Subcutaneous abdominal adipose tissue (tissue), 5 donors: ENCODE measurements around the gene ZC3H7A.
"Not testable (repeated sequence)": the region's sequence is repeated elsewhere in the genome, so short reads cannot be mapped to it uniquely, and the experiment has no call there.

Experiments used
- H3K27ac ChIP-seq: one replicate; pipeline ENCODE4 v1.7.0; 2013; ENCODE audit warnings: low read depth, mild to moderate bottlenecking, inconsistent platforms, low read length, moderate library complexity
- H3K27me3 ChIP-seq, 5 donors: one replicate each; pipeline ENCODE4 v1.7.0; 2013; ENCODE audit warnings: low read length in 5 of 5, inconsistent platforms in 1 of 5; ENCODE audit not compliant: control insufficient read depth in 5 of 5, insufficient read depth in 4 of 5
- H3K36me3 ChIP-seq, 5 donors: one replicate each; pipeline ENCODE4 v1.7.0; 2013; ENCODE audit warnings: low read length in 5 of 5; ENCODE audit not compliant: control insufficient read depth in 5 of 5, insufficient read depth in 5 of 5
- H3K4me1 ChIP-seq, 5 donors: one replicate each; pipeline ENCODE4 v1.7.0; 2013; ENCODE audit warnings: low read length in 5 of 5, mild to moderate bottlenecking in 3 of 5, moderate library complexity in 1 of 5; ENCODE audit not compliant: control insufficient read depth in 5 of 5, insufficient read depth in 5 of 5
- H3K4me3 ChIP-seq, 5 donors: one replicate each; pipeline ENCODE4 v1.7.0; 2013; ENCODE audit warnings: low read length in 5 of 5, low read depth in 1 of 5
- H3K9ac ChIP-seq, 5 donors: one replicate each; pipeline ENCODE4 v1.7.0; 2013; ENCODE audit warnings: low read length in 5 of 5, mild to moderate bottlenecking in 4 of 5, moderate library complexity in 3 of 5
- H3K9me3 ChIP-seq, 5 donors: one replicate each; pipeline ENCODE4 v1.7.0; 2013; ENCODE audit warnings: low read length in 5 of 5; ENCODE audit not compliant: control insufficient read depth in 5 of 5
- donor health status: healthy.
- donor health status: healthy.
- donor health status: healthy.
- donor health status: healthy.
- donor health status: healthy.

ZC3H7A gene

DNA sequence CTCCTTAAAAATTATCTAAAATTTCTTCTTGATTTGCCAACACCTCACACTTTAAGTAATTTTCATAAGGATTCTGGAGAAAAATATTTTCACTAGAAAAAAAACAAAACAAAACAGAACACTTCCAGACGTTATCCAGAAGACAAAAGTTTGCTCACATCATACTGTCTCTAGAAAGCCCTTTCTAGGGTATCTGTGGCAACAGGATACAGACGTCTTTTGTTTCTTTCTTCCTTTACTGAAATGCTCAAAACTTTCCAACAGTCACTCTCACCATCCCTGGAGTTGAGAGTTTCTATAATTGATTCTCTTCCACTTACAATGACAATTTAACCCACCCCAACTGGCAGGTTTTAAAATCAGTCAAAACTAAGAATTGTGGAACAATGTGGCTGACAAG is 2.6 kb downstream of the ZC3H7A start:
- H3K9ac ChIP-seq: peak overlapping the region in 2 of 5 donors; percentile 13 to 99
- H3K4me1 ChIP-seq: peaks cover 0 to 65% (median 63%) of the 10 kb centered on the region in 5 donors
- no peak overlapping the region for H3K4me3 ChIP-seq
- no peaks in the 10 kb centered on the region for H3K9me3 ChIP-seq
- H3K27me3 ChIP-seq: no peaks in the 10 kb centered on the region
- peak overlapping the region; percentile 2 for H3K27ac ChIP-seq
- H3K36me3 ChIP-seq: peaks cover 0 to 9% (median 4%) of the 10 kb centered on the region in 5 donors

DNA sequence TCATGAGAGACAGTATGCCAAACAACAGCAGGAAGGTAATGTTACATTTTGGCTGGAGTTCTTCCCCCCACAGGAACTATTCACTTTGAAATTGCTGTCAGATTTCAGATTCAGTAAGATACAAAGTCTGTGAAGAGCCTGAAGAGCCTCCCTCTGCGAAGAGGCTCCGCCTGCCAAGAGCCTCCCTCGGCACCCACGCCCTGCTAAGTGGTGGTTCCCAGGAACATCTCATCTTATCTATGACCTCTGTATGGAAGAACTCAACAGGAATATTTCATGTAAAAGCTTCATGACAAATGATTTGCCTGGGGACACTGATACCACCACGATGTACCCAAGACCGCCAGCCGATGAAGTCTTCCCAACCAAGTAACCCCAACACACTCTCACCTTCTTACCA is 3.2 kb downstream of the ZC3H7A start:
- no peaks in the 10 kb centered on the region for H3K9me3 ChIP-seq
- peak overlapping the region; percentile 2 for H3K27ac ChIP-seq
- H3K4me3 ChIP-seq: no peak overlapping the region
- peaks cover 0 to 63% (median 58%) of the 10 kb centered on the region in 5 donors for H3K4me1 ChIP-seq
- H3K27me3 ChIP-seq: no peaks in the 10 kb centered on the region
- peak overlapping the region in 4 of 5 donors; percentile 4 to 48 (median 31) for H3K9ac ChIP-seq
- H3K36me3 ChIP-seq: peaks cover 0 to 9% (median 4%) of the 10 kb centered on the region in 5 donors

DNA sequence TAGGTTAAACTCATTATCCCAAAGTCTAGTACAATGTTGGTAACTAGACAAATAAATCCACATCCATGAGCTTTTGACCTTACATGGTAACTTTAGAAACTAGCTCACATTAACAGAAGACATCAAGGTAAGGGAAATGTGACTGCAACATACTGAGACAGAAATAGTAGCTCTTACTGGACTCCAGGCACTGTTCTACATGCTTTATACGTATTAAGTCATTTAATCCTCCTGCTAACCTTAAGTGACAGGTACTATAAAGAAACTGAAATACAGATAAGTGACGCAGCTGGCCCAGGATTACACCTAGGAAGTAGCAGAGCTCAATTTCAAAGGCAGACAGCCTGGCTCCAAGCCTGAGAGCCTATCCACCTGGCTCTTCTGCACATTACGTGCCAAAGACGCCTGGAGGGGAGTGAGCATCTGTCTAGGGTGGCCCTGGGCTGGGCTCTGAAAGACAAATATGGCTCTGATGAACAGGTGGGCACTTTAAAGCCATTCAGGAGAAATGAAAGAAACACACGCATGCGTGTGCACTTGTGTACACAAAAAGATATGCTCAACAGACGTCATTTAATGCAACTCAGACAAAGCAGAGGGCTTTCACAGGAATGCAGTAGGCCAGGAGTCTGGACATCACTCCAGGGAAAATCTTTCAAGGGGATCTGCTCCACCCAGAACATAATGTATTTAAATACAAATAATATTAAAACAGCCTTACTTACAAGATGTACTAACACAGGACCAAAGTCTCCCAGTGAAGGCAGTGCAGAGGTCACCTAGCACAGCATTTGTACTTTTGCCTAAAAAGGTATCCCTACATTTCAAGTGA is 4.4 kb downstream of the ZC3H7A start:
- no peaks in the 10 kb centered on the region for H3K27me3 ChIP-seq
- H3K4me1 ChIP-seq: peaks cover 0 to 52% (median 45%) of the 10 kb centered on the region in 5 donors
- H3K36me3 ChIP-seq: peaks cover 0 to 9% (median 4%) of the 10 kb centered on the region in 5 donors
- no peak overlapping the region for H3K27ac ChIP-seq
- no peaks in the 10 kb centered on the region for H3K9me3 ChIP-seq
- H3K9ac ChIP-seq: peak overlapping the region in 1 of 5 donors; percentile 20
- no peak overlapping the region for H3K4me3 ChIP-seq

DNA sequence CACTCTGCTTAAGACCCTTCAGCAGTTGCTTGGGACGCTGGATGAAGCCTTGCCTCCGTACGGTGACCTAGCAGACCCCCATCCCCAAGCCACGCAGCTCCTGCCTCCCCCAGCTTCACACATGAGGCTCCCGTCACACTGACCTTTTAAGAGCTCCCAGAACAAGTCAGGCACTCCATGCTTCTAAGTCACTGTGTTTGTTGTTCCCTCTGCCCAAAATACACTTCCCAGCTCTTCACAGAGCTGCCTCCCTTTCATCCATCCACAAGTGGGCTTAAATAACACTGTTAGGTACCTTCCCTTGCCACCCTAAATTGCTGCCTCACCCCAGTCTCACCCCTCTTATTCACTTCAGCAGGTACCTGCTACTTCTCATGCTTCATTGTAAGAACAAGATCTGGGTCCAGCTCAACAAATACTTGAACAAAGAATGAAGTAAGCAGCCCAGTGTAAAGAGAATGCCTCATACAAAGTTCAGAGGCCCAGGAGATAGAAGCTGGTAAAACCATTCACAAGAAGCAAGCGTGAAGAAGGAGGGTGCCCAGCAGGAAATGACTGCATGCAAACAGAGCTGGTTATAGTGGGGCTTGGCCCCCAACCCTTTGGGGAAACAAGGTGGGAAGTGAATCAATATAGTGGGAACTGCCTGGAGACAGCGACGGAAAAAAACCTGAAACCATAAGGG is 5.8 kb downstream of the ZC3H7A start:
- H3K27ac ChIP-seq: no peak overlapping the region
- H3K9ac ChIP-seq: peak overlapping the region in 2 of 5 donors; percentile 10 to 28
- H3K36me3 ChIP-seq: peaks cover 0 to 9% (median 4%) of the 10 kb centered on the region in 5 donors
- H3K27me3 ChIP-seq: no peaks in the 10 kb centered on the region
- no peaks in the 10 kb centered on the region for H3K9me3 ChIP-seq
- H3K4me3 ChIP-seq: no peak overlapping the region
- H3K4me1 ChIP-seq: peaks cover 0 to 50% (median 44%) of the 10 kb centered on the region in 5 donors

DNA sequence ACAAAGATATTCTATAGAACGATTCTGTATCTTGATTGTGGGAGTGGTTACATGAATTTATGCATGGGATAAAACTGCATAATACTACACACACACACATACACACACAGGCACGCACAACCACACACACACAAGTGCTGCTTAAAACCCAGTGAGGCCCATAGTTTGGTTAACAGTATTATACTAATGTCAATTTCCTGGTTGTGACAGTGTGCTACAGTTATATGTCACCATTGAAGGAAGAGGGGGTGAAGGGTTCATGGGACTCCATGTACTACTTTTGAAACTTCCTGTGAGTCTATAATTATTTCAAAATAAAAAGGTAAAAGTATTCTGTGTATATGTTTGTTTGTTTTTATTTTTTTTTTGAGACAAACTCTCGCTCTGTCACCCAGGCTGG is 8.1 kb downstream of the ZC3H7A start:
- Histone ChIP-seq H3K27me3 (no peaks in the 10 kb centered on the region), H3K4me3 (no peak overlapping the region), H3K9me3 (no peaks in the 10 kb centered on the region), H3K9ac (no peak overlapping the region), H3K27ac (no peak overlapping the region), H3K4me1 (peaks cover 0 to 35% (median 22%) of the 10 kb centered on the region in 5 donors), H3K36me3 (peaks cover 0 to 4% (median 4%) of the 10 kb centered on the region in 5 donors)

DNA sequence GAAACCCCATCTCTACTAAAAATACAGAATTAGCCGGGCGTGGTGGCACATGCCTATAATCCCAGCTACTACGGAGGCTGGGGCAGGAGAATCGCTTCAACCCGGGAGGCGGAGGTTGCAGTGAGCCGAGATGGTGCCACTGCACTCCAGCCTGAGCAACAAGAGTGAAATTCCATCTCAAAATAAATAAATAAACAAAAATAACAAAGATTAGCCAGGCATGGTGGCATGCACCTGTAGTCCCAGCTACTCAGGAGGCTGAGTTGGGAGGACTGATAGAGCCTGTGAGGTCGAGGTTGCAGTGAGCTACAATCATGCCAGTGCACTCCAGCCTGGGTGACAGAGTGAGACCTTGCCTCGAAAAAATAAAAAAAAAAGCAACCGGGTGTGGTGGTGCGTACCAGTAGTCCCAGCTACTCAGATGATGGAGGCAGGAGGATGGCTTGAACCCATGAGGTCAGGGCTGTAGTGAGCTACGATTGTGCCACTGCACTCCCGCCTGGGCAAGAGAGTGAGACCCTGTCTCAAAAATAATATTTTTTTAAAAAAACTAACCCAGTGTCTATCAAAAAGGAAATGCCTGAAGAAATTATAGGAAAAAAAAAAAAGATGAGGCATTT is 12.0 kb downstream of the ZC3H7A start:
- not testable (repeated sequence) for H3K36me3 ChIP-seq, H3K27me3 ChIP-seq, H3K27ac ChIP-seq, H3K9me3 ChIP-seq, H3K4me3 ChIP-seq, H3K9ac ChIP-seq
- H3K4me1 ChIP-seq: peaks cover 0 to 35% (median 32%) of the 10 kb centered on the region in 5 donors

DNA sequence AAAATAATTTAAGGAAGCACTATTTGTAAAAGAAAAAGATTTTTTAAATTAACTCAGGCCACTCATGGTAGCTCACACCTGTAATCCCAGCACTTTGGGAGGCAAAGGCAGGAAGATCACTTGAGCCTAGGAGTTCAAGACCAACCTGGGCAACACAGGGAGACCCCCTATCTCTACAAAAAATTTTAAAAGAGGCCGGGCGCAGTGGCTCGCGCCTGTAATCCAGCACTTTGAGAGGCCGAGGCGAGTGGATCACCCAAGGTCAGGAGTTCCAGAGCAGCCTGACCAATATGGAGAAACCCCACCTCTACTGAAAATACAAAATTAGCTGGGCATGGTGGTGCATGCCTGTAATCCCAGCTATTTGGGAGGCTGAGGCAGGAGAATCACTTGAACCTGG is 12.7 kb downstream of the ZC3H7A start:
- not testable (repeated sequence) for H3K36me3 ChIP-seq, H3K27ac ChIP-seq, H3K4me3 ChIP-seq, H3K9me3 ChIP-seq, H3K27me3 ChIP-seq, H3K9ac ChIP-seq
- peaks cover 0 to 35% (median 32%) of the 10 kb centered on the region in 5 donors for H3K4me1 ChIP-seq

DNA sequence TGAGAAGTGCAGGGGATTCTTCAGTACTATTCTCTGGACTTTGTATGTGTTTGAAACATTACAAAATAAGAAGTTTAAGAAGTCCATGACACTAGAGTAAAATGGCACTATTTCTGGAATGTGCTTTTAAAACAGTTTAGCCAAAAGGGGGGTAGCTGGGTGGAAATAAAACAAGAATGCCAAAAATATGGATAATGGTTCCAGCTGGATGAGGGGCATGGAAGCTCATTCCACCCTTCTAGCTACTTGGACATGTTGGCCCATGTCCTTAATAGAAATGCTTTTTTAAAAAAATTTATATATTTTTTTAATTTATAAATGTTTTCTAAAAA is 13.1 kb downstream of the ZC3H7A start:
- Histone ChIP-seq H3K9ac (peak overlapping the region in 2 of 5 donors; percentile 55 to 62), H3K36me3 (peaks cover 2 to 12% (median 3%) of the 10 kb centered on the region in 5 donors), H3K4me3 (peak overlapping the region in 2 of 5 donors; percentile 31 to 33), H3K4me1 (peaks cover 0 to 35% (median 31%) of the 10 kb centered on the region in 5 donors), H3K27ac (peak overlapping the region; percentile 69), H3K27me3 (no peaks in the 10 kb centered on the region), H3K9me3 (no peaks in the 10 kb centered on the region)

DNA sequence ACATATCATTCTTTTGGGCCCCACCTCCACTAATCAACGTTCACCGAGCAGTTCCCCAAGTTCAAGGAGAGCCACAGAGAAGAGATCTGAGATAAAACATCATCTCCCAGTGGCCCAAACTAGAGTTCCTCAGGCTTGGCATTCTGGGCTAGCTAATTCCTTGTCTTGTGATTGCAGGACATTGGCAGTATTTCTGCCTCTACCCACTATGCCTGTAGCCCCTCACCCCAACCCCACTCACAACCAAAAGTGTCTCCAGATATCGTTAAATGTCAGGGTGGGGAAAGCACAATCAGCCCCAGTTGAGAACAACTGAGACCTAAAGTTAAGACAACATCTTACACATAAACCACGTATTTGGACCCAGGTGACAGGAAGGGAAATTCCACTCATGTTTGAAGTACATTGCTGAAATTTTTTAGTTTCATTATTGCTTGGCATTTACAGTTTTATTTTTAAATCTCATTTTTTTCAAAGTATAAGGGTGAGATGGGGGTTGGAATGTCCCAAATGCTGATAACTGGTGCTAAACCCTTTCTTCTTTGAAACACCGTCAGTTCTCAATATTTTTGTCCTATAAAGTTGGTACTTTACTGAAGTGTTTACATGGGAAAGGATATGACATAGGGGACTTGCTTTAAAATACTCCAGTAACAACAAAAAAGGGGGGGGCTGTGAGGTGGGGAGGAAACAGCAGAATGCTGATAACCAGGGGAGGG is 13.6 kb downstream of the ZC3H7A start:
- H3K9ac ChIP-seq: peak overlapping the region in 4 of 5 donors; percentile 47 to 62 (median 56)
- peaks cover 0 to 32% (median 28%) of the 10 kb centered on the region in 5 donors for H3K4me1 ChIP-seq
- peaks cover 2 to 12% (median 3%) of the 10 kb centered on the region in 5 donors for H3K36me3 ChIP-seq

More for the DNA sequence above, 13.6 kb downstream of the ZC3H7A start:
- peak overlapping the region; percentile 31 to 45 (median 34) for H3K4me3 ChIP-seq
- H3K27ac ChIP-seq: peak overlapping the region; percentile 69
- no peaks in the 10 kb centered on the region for H3K27me3 ChIP-seq
- no peaks in the 10 kb centered on the region for H3K9me3 ChIP-seq
